NCI-H187 (cell line): ENCODE results near the gene LPIN3.

Experiments used
- DNase-seq, 2 experiments: peaks; one replicate each; lab custom pipeline; 2025; lab: John Stamatoyannopoulos, UW

The LPIN3 gene

GRCh38 chr20:41393705-41394066 is 53.1 kb downstream of the LPIN3 start:
- DNase-seq, result no peak

DNA sequence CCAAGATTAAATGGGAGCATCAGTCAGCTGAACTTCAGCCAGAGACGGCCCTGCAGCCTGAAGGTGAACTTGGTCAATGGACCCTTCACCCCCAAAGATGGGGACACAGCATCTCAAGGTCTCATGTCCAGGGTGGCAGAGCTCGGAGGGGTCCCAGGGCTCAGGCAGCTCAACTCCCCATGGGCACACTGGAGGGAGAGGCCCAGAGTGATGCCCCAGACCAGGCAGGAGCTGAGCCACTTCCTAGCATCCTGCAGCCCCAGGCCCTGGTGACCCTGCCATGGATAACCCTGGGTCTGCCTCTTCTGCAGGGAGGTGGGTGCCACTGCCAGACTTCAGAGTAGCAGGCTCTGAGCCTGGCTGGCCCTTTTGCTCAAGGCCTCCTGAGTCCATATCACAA is 53.5 kb downstream of the LPIN3 start:
- no peak for DNase-seq

GRCh38 chr20:41394931-41395666 is 54.5 kb downstream of the LPIN3 start:
- no peak for DNase-seq

- no peak for DNase-seq
These were observed 55.3 kb downstream of the LPIN3 start for GRCh38 chr20:41395667-41396664.

DNA sequence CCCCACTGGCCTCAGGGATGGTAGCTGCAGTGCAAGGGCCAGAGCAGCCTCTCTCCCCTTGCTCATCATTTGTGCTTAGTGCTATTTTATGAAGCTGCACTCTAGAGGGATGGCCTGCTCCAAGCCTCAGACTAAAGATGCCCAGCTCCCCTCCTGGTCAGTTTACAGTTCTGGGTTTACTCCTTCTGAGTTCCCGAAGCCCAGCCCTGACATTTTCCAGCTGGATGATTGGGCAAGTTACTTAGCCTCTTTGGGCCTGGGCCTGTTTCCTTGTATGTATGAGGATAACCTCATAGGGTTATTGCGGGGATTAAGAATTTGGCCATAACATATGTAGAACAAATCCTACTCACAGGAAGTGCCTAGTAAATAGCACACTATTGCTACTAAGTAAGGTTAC is 57.8 kb downstream of the LPIN3 start:
- DNase-seq, result no peak

DNA sequence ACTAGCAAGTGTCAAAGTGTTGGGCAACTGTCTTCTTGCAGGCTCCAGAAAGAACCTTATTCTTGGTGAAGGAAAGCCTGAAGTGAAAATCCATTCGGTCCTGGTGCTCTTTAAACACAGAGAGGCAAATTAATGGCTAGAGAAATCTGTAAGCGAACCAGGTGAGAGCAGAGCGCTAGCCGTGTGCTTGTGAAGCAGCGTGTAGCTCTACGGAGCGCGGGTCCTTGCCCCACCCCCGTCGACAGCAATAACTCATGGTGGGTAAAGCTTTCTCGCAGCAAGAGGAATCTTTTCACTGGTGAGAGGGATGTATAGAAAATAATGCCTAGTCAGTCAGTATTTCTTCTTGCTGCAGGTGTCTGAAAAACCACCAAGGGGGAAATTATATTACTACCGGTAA is 63.0 kb downstream of the LPIN3 start:
- no peak for DNase-seq

DNA sequence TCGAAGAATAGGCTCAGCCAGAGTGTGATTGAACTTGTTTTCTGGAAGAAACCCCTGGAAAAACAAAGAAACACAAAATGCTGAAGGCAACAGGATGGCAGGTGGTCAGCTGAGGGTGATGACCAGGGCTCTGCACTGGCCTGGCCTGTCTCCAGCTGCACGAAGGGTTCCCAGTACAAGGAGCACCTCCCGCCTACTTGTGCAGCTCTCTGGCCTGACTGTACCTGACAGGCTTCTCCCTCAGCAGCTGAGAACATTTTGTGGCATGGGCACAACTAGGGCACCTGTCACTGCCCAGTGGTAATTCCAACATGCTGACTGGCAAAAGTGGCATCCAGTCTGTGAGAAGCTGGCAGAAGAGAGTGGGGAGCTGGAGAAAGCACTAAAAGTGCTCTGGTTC is 64.8 kb downstream of the LPIN3 start:
- no peak for DNase-seq

- DNase-seq, result no peak
These were observed 65.7 kb downstream of the LPIN3 start for GRCh38 chr20:41406353-41406752.

- DNase-seq, result no peak
These were observed 66.3 kb downstream of the LPIN3 start for GRCh38 chr20:41406896-41407444.

- no peak for DNase-seq
These were observed 67.0 kb downstream of the LPIN3 start for GRCh38 chr20:41407607-41408006.

DNA sequence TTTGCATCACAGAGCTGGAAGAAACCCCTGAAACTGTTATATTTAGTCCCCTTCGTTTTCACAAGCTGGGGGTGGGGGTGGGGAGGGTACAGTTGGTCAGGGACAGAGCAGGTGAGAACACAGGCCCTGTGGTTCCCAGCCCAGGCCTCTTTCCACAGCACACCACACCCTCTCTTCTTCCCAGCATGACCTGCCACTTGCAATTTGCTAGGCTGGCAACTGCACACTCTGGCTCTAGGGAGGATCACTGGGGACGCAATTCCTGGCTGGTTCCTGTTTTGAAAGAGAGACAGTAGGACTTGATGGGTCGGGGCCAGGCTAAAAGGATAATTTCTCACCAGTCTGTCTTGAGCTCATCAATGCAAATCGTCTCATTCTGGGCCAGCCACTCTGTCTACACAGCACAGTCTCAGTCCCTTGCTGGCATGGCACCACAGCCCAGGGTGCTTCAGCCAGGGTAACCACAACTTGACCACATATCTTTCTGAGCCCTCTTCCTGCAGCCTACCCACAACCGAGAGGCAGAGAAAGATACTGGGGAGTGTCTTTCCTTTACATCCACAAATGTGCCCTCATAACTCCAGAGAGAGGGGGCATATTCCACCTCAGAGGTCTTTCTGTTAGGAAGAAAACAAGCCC is 67.7 kb downstream of the LPIN3 start:
- DNase-seq, result no peak

DNA sequence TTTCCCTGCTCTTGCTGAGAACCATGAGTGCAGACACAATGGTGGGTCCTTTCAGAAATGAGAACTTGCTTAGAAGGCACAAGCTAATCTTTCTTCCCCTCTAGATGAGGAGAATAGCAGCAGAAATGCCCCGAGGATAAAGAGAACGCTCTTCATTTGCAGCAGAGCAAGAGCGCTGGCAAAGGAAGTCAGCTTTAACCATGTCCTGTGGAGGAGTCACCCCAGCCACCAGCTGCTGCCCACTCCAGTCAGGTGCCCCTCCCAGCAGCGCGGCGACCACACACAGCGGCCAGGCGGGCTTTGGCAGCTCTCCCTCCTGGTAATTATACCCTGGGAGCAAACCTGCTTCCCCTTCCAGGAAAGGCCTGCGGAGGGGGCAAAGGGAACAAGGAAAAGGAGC is 68.4 kb downstream of the LPIN3 start:
- no peak for DNase-seq
